Colonic mucosa (tissue), 4 donors: ENCODE measurements around the gene EIF3D. TPM values are rescaled to one million over a fixed set of nuclear protein-coding genes. Genes with fewer than 3 reads are reported as not detected.

ENCODE experiments used
- DNase-seq: peaks from one replicate; pipeline ENCODE4 v3.0.0-alpha.2; 2020
- H3K27ac ChIP-seq: fragments of 200-600 bp; one replicate; pipeline ENCODE4 v1.8.0; 2021
- H3K27me3 ChIP-seq: fragments of 200-600 bp; one replicate; pipeline ENCODE4 v1.8.0; 2021
- H3K36me3 ChIP-seq: fragments of 200-600 bp; one replicate; pipeline ENCODE4 v1.8.0; 2021
- H3K4me1 ChIP-seq: fragments of 200-600 bp; one replicate; pipeline ENCODE4 v1.8.0; 2021; ENCODE audit warnings: mild to moderate bottlenecking
- H3K4me3 ChIP-seq: fragments of 200-600 bp; one replicate; pipeline ENCODE4 v1.8.0; 2021
- H3K9ac ChIP-seq, 2 donors: one replicate each; pipeline ENCODE4 v1.7.0; 2013; ENCODE audit warnings: control low read depth in 2 of 2, low read depth in 2 of 2, low read length in 2 of 2
- H3K9me3 ChIP-seq: fragments of 200-600 bp; one replicate; pipeline ENCODE4 v1.8.0; 2021
- CTCF ChIP-seq: fragments of 200-600 bp; IDR thresholded peaks from one replicate; pipeline ENCODE4 v1.8.0; 2022; ENCODE audit warnings: antibody characterized with exemption, mild to moderate bottlenecking
- intact Hi-C: fragments of 100-400 bp; cut with DNase I; formaldehyde crosslinking; loops from one replicate; pipeline ENCODE4 v1.14.1; 2022
- total RNA-seq, 2 donors: library from RNA; stranded (reverse); fragmentation: NEBNext Ultra II Directional in 1 of 2; extraction: Animal tissue kit (Norgen Biotek cat#: 25700) in 1 of 2; gene quantifications; one replicate each; pipeline ENCODE4 v1.2.1, GENCODE V29; 2021
- donor health status: healthy.
- donor health status: DM: no; HTN: no; CAD: no.
- donor health status: DM: no; HTN: no; CAD: no.

EIF3D gene
- total RNA-seq = 100 to 1,000 TPM; 148 to 160 TPM

GRCh38 chr22:36528795-36529751, at the start of gene EIF3D:
EIF3D (minus strand) TSS chr22:36529166; CDS start chr22:36526121, 3,045 bp downstream.
- Histone ChIP-seq H3K4me1 (peaks cover 8% of the 10 kb centered on the region), H3K4me3 (peak within 1 kb of the TSS; percentile 89), H3K27ac (peak within 1 kb of the TSS; percentile 95), H3K9ac (peak within 1 kb of the TSS; percentile 76 to 94), H3K9me3 (no peaks in the 10 kb centered on the region), H3K36me3 (peaks cover 7% of the 10 kb centered on the region), H3K27me3 (no peaks in the 10 kb centered on the region)
- intact Hi-C loops = no loop called here
- TF ChIP-seq CTCF = no peak
- peak; percentile 99 for DNase-seq

GRCh38 chr22:36578619-36579018, 49.7 kb upstream of the EIF3D start:
- Histone ChIP-seq H3K9ac (no peak overlapping the region), H3K27me3 (no peaks in the 10 kb centered on the region), H3K4me3 (no peak overlapping the region), H3K9me3 (no peaks in the 10 kb centered on the region), H3K4me1 (no peaks in the 10 kb centered on the region), H3K27ac (no peak overlapping the region), H3K36me3 (no peaks in the 10 kb centered on the region)
- no peak for DNase-seq
- intact Hi-C loops = no loop called here
- TF ChIP-seq CTCF = no peak

- no peak for TF ChIP-seq CTCF
- Histone ChIP-seq H3K4me1 (no peaks in the 10 kb centered on the region), H3K9ac (no peak overlapping the region), H3K4me3 (no peak overlapping the region), H3K27ac (no peak overlapping the region), H3K36me3 (no peaks in the 10 kb centered on the region), H3K27me3 (no peaks in the 10 kb centered on the region), H3K9me3 (no peaks in the 10 kb centered on the region)
- DNase-seq = no peak
- intact Hi-C loops = no loop called here
Observed at GRCh38 chr22:36577019-36577418, 48.1 kb upstream of the EIF3D start.

GRCh38 chr22:36574728-36575127, 45.8 kb upstream of the EIF3D start:
- H3K9ac ChIP-seq = no peak overlapping the region
- intact Hi-C loops = no loop called here
- H3K27me3 ChIP-seq = no peaks in the 10 kb centered on the region
- no peak overlapping the region for H3K27ac ChIP-seq
- no peaks in the 10 kb centered on the region for H3K4me1 ChIP-seq
- no peak for DNase-seq
- H3K9me3 ChIP-seq = no peaks in the 10 kb centered on the region
- H3K4me3 ChIP-seq = no peak overlapping the region
- no peaks in the 10 kb centered on the region for H3K36me3 ChIP-seq
- TF ChIP-seq CTCF = no peak

- Histone ChIP-seq H3K4me1 (no peaks in the 10 kb centered on the region), H3K27me3 (no peaks in the 10 kb centered on the region), H3K36me3 (no peaks in the 10 kb centered on the region), H3K9me3 (no peaks in the 10 kb centered on the region), H3K9ac (no peak overlapping the region), H3K4me3 (no peak overlapping the region), H3K27ac (no peak overlapping the region)
- DNase-seq = no peak
- TF ChIP-seq CTCF = no peak
- intact Hi-C loops = no loop called here
Observed at GRCh38 chr22:36573815-36574363, 44.9 kb upstream of the EIF3D start.
